A673 (cell line): ENCODE results near the gene MIAT. TPM values are rescaled to one million over a fixed set of nuclear protein-coding genes. Genes with fewer than 3 reads are reported as not detected.
A peak's percentile ranks its signal among the peaks of the same experiment; 100 is the strongest.

Experiments used
- BruUV-seq: library from RNA; stranded (reverse); fragments of 400-500 nt; replicated peaks from 2 replicates; lab custom pipeline; 2021; lab: Mats Ljungman, UMichigan
- CTCF ChIA-PET: fragments of 300-600 bp; sonication (Branson Sonifier 250); formaldehyde crosslinking; loops from one replicate; lab custom pipeline; 2022; ENCODE audit warnings: antibody characterized with exemption; lab: Charles Lee
- POLR2A ChIA-PET: fragments of 300-600 bp; sonication (Branson Sonifier 250); formaldehyde crosslinking; loops from one replicate; lab custom pipeline; 2022; ENCODE audit warnings: antibody characterized with exemption; ENCODE audit not compliant: low non-redundant PET; lab: Charles Lee
- DNase-seq: peaks from one replicate; pipeline ENCODE4 v3.0.0-alpha.2; 2015; ENCODE audit warnings: low spot score
- H3K27ac ChIP-seq: fragments of 200-600 bp; sonication (generic); 2 replicates; pipeline ENCODE4 v1.5.1; 2016; ENCODE audit warnings: mixed run types, low read depth, mild to moderate bottlenecking, mixed read lengths, antibody characterized with exemption, low read length; ENCODE audit not compliant: poor library complexity, severe bottlenecking
- H3K27me3 ChIP-seq: fragments of 200-600 bp; sonication (generic); replicated peaks from 2 replicates; pipeline ENCODE4 v1.6.1; 2017; ENCODE audit warnings: mixed run types, low read depth, mild to moderate bottlenecking, mixed read lengths, antibody characterized with exemption, low read length; ENCODE audit not compliant: insufficient read depth, poor library complexity
- H3K36me3 ChIP-seq: fragments of 200-600 bp; sonication (generic); 2 replicates; pipeline ENCODE4 v1.6.1; 2016; ENCODE audit warnings: mixed run types, mild to moderate bottlenecking, mixed read lengths, antibody characterized with exemption, low read length; ENCODE audit not compliant: insufficient read depth, poor library complexity, severe bottlenecking
- H3K4me1 ChIP-seq: fragments of 200-600 bp; sonication (generic); 2 replicates; pipeline ENCODE4 v1.6.1; 2017; ENCODE audit warnings: mixed run types, mild to moderate bottlenecking, mixed read lengths, antibody characterized with exemption, low read length; ENCODE audit not compliant: insufficient read depth, poor library complexity, severe bottlenecking
- H3K4me3 ChIP-seq: fragments of 200-600 bp; sonication (generic); 2 replicates; pipeline ENCODE4 v1.5.1; 2016; ENCODE audit warnings: low read depth, mixed run types, mild to moderate bottlenecking, mixed read lengths, low read length; ENCODE audit not compliant: poor library complexity, severe bottlenecking
- H3K9me3 ChIP-seq: fragments of 200-600 bp; sonication (generic); 2 replicates; pipeline ENCODE4 v1.6.1; 2016; ENCODE audit warnings: mixed run types, low read depth, mild to moderate bottlenecking, mixed read lengths, antibody characterized with exemption, low read length; ENCODE audit not compliant: poor library complexity, severe bottlenecking
- EZH2 ChIP-seq: fragments of 200-600 bp; sonication (generic); IDR thresholded peaks from 2 replicates; pipeline ENCODE4 v1.6.1; 2017; ENCODE audit warnings: borderline replicate concordance, low read depth, mild to moderate bottlenecking, mixed read lengths, antibody characterized with exemption, low read length; ENCODE audit not compliant: poor library complexity, severe bottlenecking
- intact Hi-C: fragments of 100-400 bp; cut with micrococcal nuclease; formaldehyde crosslinking; loops from one replicate; pipeline ENCODE4 v1.10.0; 2022; ENCODE audit not compliant: unreplicated experiment
- total RNA-seq: library from RNA; stranded (reverse); gene quantifications from 2 replicates; pipeline ENCODE4 v1.2.3, GENCODE V29; 2021
- TF ChIP-seq, protein P1 (sequence below): fragments of 300-800, 200-600 bp; sonication (generic); conservative IDR thresholded peaks from 2 replicates; pipeline ENCODE4 v1.5.1; 2017; ENCODE audit warnings: low read depth, mild to moderate bottlenecking, antibody characterized with exemption, low read length, moderate library complexity, mixed read lengths

Gene MIAT
- total RNA-seq, 1 experiment from 2014 or later, result 6.2 TPM

DNA sequence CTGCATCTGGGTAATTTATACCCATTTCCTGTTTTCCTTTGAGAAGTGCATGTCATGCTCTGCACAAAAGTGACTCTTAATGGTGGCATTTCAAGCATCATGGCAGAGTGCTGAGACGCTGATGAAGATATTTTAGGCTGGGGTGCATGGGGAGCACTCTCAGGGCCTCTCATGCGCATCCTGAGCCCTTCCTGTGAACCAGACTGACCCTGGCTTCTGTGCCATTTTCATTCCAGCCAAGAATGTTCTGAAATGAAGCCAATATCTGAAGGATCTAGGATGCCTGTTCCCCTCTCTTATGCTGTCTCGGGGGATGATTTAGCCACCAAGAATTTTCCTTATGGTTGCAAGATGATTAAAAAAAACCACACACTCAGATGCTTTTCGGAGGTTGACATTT is 61.5 kb downstream of the MIAT start:
- no peaks in the 10 kb centered on the region for H3K27me3 ChIP-seq
- no peaks in the 10 kb centered on the region for H3K36me3 ChIP-seq
- ChIA-PET POLR2A (no interaction called here), CTCF (no interaction called here)
- DNase-seq, result peak; percentile 33
- H3K27ac ChIP-seq, result no peak overlapping the region
- no peak overlapping the region for H3K4me3 ChIP-seq
- TF ChIP-seq, protein P1, sequence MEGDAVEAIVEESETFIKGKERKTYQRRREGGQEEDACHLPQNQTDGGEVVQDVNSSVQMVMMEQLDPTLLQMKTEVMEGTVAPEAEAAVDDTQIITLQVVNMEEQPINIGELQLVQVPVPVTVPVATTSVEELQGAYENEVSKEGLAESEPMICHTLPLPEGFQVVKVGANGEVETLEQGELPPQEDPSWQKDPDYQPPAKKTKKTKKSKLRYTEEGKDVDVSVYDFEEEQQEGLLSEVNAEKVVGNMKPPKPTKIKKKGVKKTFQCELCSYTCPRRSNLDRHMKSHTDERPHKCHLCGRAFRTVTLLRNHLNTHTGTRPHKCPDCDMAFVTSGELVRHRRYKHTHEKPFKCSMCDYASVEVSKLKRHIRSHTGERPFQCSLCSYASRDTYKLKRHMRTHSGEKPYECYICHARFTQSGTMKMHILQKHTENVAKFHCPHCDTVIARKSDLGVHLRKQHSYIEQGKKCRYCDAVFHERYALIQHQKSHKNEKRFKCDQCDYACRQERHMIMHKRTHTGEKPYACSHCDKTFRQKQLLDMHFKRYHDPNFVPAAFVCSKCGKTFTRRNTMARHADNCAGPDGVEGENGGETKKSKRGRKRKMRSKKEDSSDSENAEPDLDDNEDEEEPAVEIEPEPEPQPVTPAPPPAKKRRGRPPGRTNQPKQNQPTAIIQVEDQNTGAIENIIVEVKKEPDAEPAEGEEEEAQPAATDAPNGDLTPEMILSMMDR, result no peak
- TF ChIP-seq EZH2, result no peak
- H3K4me1 ChIP-seq, result no peaks in the 10 kb centered on the region
- no TSS peak for BruUV-seq
- no peaks in the 10 kb centered on the region for H3K9me3 ChIP-seq
- intact Hi-C loops, result no loop called here

DNA sequence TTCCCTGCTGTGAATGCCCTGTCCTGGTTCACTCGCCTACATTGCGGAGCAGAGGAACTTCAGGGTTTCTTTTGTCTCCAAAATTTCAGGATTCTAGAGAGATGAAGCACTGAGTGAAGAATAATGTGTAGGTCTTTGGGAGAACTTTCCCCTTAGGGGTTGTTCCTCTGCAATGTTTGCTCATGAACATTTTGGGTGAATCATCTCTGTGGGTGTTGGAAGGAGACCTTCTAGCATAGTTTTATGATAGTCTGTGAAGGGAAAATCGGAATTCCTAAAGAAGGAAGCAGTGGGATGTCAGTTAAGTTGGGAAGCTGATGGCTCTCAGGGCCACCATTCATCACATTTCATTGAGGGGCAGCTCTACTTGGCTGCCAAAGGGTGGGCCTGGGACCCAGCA is 64.8 kb downstream of the MIAT start:
- Histone ChIP-seq H3K4me1 (no peaks in the 10 kb centered on the region), H3K27ac (no peak overlapping the region), H3K9me3 (no peaks in the 10 kb centered on the region), H3K36me3 (no peaks in the 10 kb centered on the region), H3K4me3 (no peak overlapping the region), H3K27me3 (no peaks in the 10 kb centered on the region)
- POLR2A ChIA-PET, result no interaction called here
- TF ChIP-seq, protein P1, result no peak
- TF ChIP-seq EZH2, result no peak
- intact Hi-C loops, result no loop called here
- BruUV-seq, result no TSS peak
- CTCF ChIA-PET, result interaction anchor here (0.7 kb wide), 1 partner anchor 20 kb away, joined by 3 read pairs; no protein-coding TSS in a partner anchor
- DNase-seq, result no peak

DNA sequence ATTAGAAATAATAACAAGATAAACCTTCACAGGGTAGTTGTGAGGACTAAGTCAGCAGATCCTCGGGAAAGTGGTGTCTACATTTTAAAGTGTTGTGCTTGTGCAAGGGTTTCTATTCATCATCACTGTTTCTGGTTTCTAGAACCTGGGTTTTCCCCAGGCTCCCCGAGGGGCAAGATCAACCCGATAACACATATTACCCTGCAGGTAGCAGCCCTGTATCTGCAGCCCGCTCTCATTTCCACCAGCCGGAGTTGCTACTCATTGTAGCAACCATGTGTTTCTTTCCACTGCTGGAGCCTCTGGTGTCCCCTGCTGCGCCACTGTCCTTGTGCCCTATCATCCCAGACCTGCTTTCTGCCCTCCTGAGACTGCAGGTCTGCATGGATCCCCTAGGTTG is 67.0 kb downstream of the MIAT start:
- CTCF ChIA-PET, result no interaction called here
- Histone ChIP-seq H3K36me3 (no peaks in the 10 kb centered on the region), H3K27ac (no peak overlapping the region), H3K27me3 (no peaks in the 10 kb centered on the region), H3K4me3 (no peak overlapping the region), H3K4me1 (no peaks in the 10 kb centered on the region), H3K9me3 (no peaks in the 10 kb centered on the region)
- BruUV-seq, result no TSS peak
- POLR2A ChIA-PET, result no interaction called here
- TF ChIP-seq, protein P1, result no peak
- no peak for TF ChIP-seq EZH2
- DNase-seq, result no peak
- intact Hi-C loops, result no loop called here
